Gastrocnemius medialis (tissue), 4 donors: ENCODE results near the gene VRK3.

ENCODE experiments used
- CTCF ChIP-seq, 5 experiments: fragments of 450-650 bp in 3 of 5; fragments of 200-600 bp in 2 of 5; sonication (generic) in 2 of 5; IDR thresholded peaks in 4 of 5; conservative IDR thresholded peaks in 1 of 5; 1 replicate in 4 of 5; 2 replicates in 1 of 5; pipeline ENCODE4 v1.5.1; 2016 to 2019; ENCODE audit warnings: antibody characterized with exemption in 5 of 5, mild to moderate bottlenecking in 3 of 5, moderate library complexity in 3 of 5
- POLR2A ChIP-seq, 2 donors: fragments of 450-650 bp; IDR thresholded peaks; one replicate each; pipeline ENCODE4 v1.6.1; 2017; ENCODE audit warnings: antibody characterized with exemption in 2 of 2, mild to moderate bottlenecking in 2 of 2, moderate library complexity in 2 of 2

- TF ChIP-seq CTCF (IDR thresholded peaks at IDR 0.05 in 4 of 5, conservative IDR thresholded peaks at IDR 0.05 in 1 of 5) (peak in 1 of 5 experiments; percentile 8), POLR2A (IDR thresholded peaks at IDR 0.05) (no peak)
Observed at GRCh38 chr19:49987159-49987698, 37.9 kb downstream of the VRK3 start.
